GM18508 (cell line): ENCODE measurements around the gene CCNG2.

Source experiments
- ATAC-seq: cut with Tn5 transposase; IDR thresholded peaks from one replicate; pipeline ENCODE4 v1.9.1; 2021; ENCODE audit warnings: moderate number of reproducible peaks; ENCODE audit not compliant: insufficient read depth, unreplicated experiment

The CCNG2 gene

GRCh38 chr4:77146186-77147078 is 10.6 kb upstream of the CCNG2 start:
- ATAC-seq: no peak

GRCh38 chr4:77147079-77147782 is 9.8 kb upstream of the CCNG2 start:
- no peak for ATAC-seq

- ATAC-seq: no peak
Observed at GRCh38 chr4:77148078-77148477, 8.9 kb upstream of the CCNG2 start.

GRCh38 chr4:77149789-77150188 is 7.2 kb upstream of the CCNG2 start:
- no peak for ATAC-seq

- ATAC-seq: no peak
Observed at GRCh38 chr4:77151241-77151640, 5.8 kb upstream of the CCNG2 start.

- no peak for ATAC-seq
Observed at GRCh38 chr4:77152421-77152820, 4.6 kb upstream of the CCNG2 start.

- ATAC-seq: no peak
Observed at GRCh38 chr4:77153006-77153405, 4.0 kb upstream of the CCNG2 start.

- ATAC-seq: no peak
Observed at GRCh38 chr4:77154065-77154464, 2.9 kb upstream of the CCNG2 start.

GRCh38 chr4:77154761-77155499 is 2.1 kb upstream of the CCNG2 start:
- no peak for ATAC-seq

GRCh38 chr4:77155631-77156452 is 1.2 kb upstream of the CCNG2 start:
- no peak for ATAC-seq

GRCh38 chr4:77156533-77156911 is 485 bp upstream of the CCNG2 start:
- peak; percentile 86 for ATAC-seq

- ATAC-seq: no peak
Observed at GRCh38 chr4:77157859-77158486, 966 bp downstream of the CCNG2 start.

- no peak for ATAC-seq
Observed at GRCh38 chr4:77158487-77158861, 1.5 kb downstream of the CCNG2 start.

GRCh38 chr4:77159806-77160205 is 2.8 kb downstream of the CCNG2 start:
- ATAC-seq: no peak

GRCh38 chr4:77163641-77164040 is 6.6 kb downstream of the CCNG2 start:
- no peak for ATAC-seq

- no peak for ATAC-seq
Observed at GRCh38 chr4:77167173-77167572, 10.2 kb downstream of the CCNG2 start.

GRCh38 chr4:77167866-77168265 is 10.9 kb downstream of the CCNG2 start:
- ATAC-seq: no peak

- no peak for ATAC-seq
Observed at GRCh38 chr4:77169481-77169880, 12.5 kb downstream of the CCNG2 start.

- ATAC-seq: no peak
Observed at GRCh38 chr4:77170926-77171325, 13.9 kb downstream of the CCNG2 start.

- ATAC-seq: no peak
Observed at GRCh38 chr4:77172336-77172735, 15.3 kb downstream of the CCNG2 start.
